ENCODE data around the gene VPS26A. TPM values are rescaled to one million over a fixed set of nuclear protein-coding genes. Genes with fewer than 3 reads are reported as not detected.

Gene VPS26A
- total and polyA plus RNA-seq, 2 experiments from 2014 or later, result 29.0 to 41.6 TPM

DNA sequence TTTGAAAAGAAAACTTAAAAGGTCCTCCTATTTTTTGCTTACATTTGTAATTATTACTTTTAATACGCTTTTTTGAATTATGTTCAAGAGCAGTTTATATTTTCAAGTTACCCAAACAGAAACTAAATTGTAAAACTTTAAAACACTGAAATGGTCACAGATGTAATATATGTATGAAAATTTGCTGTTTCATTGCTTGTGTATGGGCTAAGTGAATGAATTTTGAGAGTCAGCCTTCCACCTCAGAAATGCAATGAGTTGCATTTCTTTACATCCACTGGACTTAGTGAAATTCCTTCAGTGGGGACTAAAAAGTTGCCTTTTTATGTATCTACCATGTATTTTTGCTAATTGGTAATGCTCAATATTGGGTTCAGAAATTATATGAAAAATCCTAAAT, 1.6 kb downstream of the VPS26A start:
- Histone ChIP-seq H3K4me2 (peak overlapping the region; percentile 79), H3F3A (replicated peaks; ENCODE audit: low read depth) (peaks cover 5% of the 10 kb centered on the region), H3K4me3 (peak overlapping the region; percentile 93), H3K27me3 (ENCODE audit: insufficient read depth) (no peaks in the 10 kb centered on the region), H3K9me2 (ENCODE audit: insufficient read depth) (no peaks in the 10 kb centered on the region), H3K27ac (ENCODE audit: low read depth) (no peak overlapping the region), H2AFZ (no peak overlapping the region), H4K20me1 (replicated peaks; ENCODE audit: insufficient read depth) (peaks cover 13% of the 10 kb centered on the region; the same call in 1 of the 2 replicates), H3K4me1 (ENCODE audit: insufficient read depth) (peaks cover 18% of the 10 kb centered on the region), H3K36me3 (ENCODE audit: insufficient read depth) (no peaks in the 10 kb centered on the region), H3K79me2 (replicated peaks; ENCODE audit: insufficient read depth) (peaks cover 57% of the 10 kb centered on the region)
- TF ChIP-seq EZH2 (IDR thresholded peaks at IDR 0.05; ENCODE audit: low read depth, unreplicated experiment) (no peak), STAT1 (IDR thresholded peaks at IDR 0.05; ENCODE audit: unreplicated experiment) (no peak), ZNF114 (CRISPR knock-in tag; IDR thresholded peaks at IDR 0.05) (no peak), CREB1 (CRISPR knock-in tag; IDR thresholded peaks at IDR 0.05; ENCODE audit: low read depth) (no peak), JUNB (IDR thresholded peaks at IDR 0.05; ENCODE audit: unreplicated experiment) (no peak), EZH2phosphoT487 (IDR thresholded peaks at IDR 0.05; ENCODE audit: unreplicated experiment) (no peak), POLR2AphosphoS5 (IDR thresholded peaks at IDR 0.05; ENCODE audit: low read depth) (no peak), ZNF331 (CRISPR knock-in tag; IDR thresholded peaks at IDR 0.05; ENCODE audit: low read depth) (no peak), NANOG (IDR thresholded peaks at IDR 0.05; ENCODE audit: borderline replicate concordance) (no peak)
- TF ChIP-seq, protein P1, sequence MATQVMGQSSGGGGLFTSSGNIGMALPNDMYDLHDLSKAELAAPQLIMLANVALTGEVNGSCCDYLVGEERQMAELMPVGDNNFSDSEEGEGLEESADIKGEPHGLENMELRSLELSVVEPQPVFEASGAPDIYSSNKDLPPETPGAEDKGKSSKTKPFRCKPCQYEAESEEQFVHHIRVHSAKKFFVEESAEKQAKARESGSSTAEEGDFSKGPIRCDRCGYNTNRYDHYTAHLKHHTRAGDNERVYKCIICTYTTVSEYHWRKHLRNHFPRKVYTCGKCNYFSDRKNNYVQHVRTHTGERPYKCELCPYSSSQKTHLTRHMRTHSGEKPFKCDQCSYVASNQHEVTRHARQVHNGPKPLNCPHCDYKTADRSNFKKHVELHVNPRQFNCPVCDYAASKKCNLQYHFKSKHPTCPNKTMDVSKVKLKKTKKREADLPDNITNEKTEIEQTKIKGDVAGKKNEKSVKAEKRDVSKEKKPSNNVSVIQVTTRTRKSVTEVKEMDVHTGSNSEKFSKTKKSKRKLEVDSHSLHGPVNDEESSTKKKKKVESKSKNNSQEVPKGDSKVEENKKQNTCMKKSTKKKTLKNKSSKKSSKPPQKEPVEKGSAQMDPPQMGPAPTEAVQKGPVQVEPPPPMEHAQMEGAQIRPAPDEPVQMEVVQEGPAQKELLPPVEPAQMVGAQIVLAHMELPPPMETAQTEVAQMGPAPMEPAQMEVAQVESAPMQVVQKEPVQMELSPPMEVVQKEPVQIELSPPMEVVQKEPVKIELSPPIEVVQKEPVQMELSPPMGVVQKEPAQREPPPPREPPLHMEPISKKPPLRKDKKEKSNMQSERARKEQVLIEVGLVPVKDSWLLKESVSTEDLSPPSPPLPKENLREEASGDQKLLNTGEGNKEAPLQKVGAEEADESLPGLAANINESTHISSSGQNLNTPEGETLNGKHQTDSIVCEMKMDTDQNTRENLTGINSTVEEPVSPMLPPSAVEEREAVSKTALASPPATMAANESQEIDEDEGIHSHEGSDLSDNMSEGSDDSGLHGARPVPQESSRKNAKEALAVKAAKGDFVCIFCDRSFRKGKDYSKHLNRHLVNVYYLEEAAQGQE (IDR thresholded peaks at IDR 0.05; ENCODE audit: unreplicated experiment), result no peak
- TF ChIP-seq, protein P2, sequence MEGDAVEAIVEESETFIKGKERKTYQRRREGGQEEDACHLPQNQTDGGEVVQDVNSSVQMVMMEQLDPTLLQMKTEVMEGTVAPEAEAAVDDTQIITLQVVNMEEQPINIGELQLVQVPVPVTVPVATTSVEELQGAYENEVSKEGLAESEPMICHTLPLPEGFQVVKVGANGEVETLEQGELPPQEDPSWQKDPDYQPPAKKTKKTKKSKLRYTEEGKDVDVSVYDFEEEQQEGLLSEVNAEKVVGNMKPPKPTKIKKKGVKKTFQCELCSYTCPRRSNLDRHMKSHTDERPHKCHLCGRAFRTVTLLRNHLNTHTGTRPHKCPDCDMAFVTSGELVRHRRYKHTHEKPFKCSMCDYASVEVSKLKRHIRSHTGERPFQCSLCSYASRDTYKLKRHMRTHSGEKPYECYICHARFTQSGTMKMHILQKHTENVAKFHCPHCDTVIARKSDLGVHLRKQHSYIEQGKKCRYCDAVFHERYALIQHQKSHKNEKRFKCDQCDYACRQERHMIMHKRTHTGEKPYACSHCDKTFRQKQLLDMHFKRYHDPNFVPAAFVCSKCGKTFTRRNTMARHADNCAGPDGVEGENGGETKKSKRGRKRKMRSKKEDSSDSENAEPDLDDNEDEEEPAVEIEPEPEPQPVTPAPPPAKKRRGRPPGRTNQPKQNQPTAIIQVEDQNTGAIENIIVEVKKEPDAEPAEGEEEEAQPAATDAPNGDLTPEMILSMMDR (conservative IDR thresholded peaks at IDR 0.05; ENCODE audit: low read depth in 2 of 2), result no peak
- TF ChIP-seq, protein P3, sequence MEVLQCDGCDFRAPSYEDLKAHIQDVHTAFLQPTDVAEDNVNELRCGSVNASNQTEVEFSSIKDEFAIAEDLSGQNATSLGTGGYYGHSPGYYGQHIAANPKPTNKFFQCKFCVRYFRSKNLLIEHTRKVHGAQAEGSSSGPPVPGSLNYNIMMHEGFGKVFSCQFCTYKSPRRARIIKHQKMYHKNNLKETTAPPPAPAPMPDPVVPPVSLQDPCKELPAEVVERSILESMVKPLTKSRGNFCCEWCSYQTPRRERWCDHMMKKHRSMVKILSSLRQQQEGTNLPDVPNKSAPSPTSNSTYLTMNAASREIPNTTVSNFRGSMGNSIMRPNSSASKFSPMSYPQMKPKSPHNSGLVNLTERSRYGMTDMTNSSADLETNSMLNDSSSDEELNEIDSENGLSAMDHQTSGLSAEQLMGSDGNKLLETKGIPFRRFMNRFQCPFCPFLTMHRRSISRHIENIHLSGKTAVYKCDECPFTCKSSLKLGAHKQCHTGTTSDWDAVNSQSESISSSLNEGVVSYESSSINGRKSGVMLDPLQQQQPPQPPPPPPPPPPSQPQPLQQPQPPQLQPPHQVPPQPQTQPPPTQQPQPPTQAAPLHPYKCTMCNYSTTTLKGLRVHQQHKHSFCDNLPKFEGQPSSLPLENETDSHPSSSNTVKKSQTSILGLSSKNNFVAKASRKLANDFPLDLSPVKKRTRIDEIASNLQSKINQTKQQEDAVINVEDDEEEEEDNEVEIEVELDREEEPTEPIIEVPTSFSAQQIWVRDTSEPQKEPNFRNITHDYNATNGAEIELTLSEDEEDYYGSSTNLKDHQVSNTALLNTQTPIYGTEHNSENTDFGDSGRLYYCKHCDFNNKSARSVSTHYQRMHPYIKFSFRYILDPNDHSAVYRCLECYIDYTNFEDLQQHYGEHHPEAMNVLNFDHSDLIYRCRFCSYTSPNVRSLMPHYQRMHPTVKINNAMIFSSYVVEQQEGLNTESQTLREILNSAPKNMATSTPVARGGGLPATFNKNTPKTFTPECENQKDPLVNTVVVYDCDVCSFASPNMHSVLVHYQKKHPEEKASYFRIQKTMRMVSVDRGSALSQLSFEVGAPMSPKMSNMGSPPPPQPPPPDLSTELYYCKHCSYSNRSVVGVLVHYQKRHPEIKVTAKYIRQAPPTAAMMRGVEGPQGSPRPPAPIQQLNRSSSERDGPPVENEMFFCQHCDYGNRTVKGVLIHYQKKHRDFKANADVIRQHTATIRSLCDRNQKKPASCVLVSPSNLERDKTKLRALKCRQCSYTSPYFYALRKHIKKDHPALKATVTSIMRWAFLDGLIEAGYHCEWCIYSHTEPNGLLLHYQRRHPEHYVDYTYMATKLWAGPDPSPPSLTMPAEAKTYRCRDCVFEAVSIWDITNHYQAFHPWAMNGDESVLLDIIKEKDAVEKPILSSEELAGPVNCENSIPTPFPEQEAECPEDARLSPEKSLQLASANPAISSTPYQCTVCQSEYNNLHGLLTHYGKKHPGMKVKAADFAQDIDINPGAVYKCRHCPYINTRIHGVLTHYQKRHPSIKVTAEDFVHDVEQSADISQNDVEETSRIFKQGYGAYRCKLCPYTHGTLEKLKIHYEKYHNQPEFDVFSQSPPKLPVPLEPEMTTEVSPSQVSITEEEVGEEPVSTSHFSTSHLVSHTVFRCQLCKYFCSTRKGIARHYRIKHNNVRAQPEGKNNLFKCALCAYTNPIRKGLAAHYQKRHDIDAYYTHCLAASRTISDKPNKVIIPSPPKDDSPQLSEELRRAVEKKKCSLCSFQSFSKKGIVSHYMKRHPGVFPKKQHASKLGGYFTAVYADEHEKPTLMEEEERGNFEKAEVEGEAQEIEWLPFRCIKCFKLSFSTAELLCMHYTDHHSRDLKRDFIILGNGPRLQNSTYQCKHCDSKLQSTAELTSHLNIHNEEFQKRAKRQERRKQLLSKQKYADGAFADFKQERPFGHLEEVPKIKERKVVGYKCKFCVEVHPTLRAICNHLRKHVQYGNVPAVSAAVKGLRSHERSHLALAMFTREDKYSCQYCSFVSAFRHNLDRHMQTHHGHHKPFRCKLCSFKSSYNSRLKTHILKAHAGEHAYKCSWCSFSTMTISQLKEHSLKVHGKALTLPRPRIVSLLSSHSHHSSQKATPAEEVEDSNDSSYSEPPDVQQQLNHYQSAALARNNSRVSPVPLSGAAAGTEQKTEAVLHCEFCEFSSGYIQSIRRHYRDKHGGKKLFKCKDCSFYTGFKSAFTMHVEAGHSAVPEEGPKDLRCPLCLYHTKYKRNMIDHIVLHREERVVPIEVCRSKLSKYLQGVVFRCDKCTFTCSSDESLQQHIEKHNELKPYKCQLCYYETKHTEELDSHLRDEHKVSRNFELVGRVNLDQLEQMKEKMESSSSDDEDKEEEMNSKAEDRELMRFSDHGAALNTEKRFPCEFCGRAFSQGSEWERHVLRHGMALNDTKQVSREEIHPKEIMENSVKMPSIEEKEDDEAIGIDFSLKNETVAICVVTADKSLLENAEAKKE (CRISPR knock-in tag; IDR thresholded peaks at IDR 0.05), result no peak
- TF ChIP-seq, protein P4, sequence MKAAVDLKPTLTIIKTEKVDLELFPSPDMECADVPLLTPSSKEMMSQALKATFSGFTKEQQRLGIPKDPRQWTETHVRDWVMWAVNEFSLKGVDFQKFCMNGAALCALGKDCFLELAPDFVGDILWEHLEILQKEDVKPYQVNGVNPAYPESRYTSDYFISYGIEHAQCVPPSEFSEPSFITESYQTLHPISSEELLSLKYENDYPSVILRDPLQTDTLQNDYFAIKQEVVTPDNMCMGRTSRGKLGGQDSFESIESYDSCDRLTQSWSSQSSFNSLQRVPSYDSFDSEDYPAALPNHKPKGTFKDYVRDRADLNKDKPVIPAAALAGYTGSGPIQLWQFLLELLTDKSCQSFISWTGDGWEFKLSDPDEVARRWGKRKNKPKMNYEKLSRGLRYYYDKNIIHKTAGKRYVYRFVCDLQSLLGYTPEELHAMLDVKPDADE (IDR thresholded peaks at IDR 0.05), result no peak
- no peak overlapping the region for H3K27ac Mint-ChIP-seq
- no peaks in the 10 kb centered on the region for H3K9me3 Mint-ChIP-seq
- ATAC-seq (no peak), DNase-seq (ENCODE audit: low spot score) (no peak)
- peak overlapping the region; percentile 95 for H3K4me3 Mint-ChIP-seq
- peaks cover 12% of the 10 kb centered on the region; the same call in 2 of the 3 replicates for H3K4me1 Mint-ChIP-seq
- H3K36me3 Mint-ChIP-seq (ENCODE audit: low read depth), result no peaks in the 10 kb centered on the region
- peaks cover 4% of the 10 kb centered on the region for H3K27me3 Mint-ChIP-seq (ENCODE audit: insufficient read depth, low read depth, poor library complexity)

Data from GM23338 (cell line).